Endothelial cell (in vitro differentiated cells): ENCODE data around the gene PLEKHA7. TPM values are rescaled to one million over a fixed set of nuclear protein-coding genes. Genes with fewer than 3 reads are reported as not detected.

Experiments used
- DNase-seq: peaks from one replicate; pipeline ENCODE4 v3.0.0; 2021; ENCODE audit warnings: low spot score
- H3K27ac Mint-ChIP-seq: one replicate; pipeline ENCODE4 v1.8.0; 2021; ENCODE audit warnings: mixed read lengths, inconsistent platforms; ENCODE audit not compliant: unreplicated experiment
- H3K27me3 Mint-ChIP-seq: one replicate; pipeline ENCODE4 v1.8.0; 2021; ENCODE audit warnings: mild to moderate bottlenecking, moderate library complexity, mixed read lengths, inconsistent platforms; ENCODE audit not compliant: unreplicated experiment
- H3K36me3 Mint-ChIP-seq: one replicate; pipeline ENCODE4 v1.8.0; 2021; ENCODE audit warnings: mild to moderate bottlenecking, low read depth, mixed read lengths, inconsistent platforms; ENCODE audit not compliant: unreplicated experiment
- H3K4me1 Mint-ChIP-seq: one replicate; pipeline ENCODE4 v1.8.0; 2021; ENCODE audit warnings: mild to moderate bottlenecking, mixed read lengths, inconsistent platforms; ENCODE audit not compliant: unreplicated experiment
- H3K4me3 Mint-ChIP-seq: one replicate; pipeline ENCODE4 v1.8.0; 2021; ENCODE audit warnings: mild to moderate bottlenecking, mixed read lengths, inconsistent platforms; ENCODE audit not compliant: unreplicated experiment
- H3K9me3 Mint-ChIP-seq: one replicate; pipeline ENCODE4 v1.8.0; 2021; ENCODE audit warnings: mixed read lengths, inconsistent platforms; ENCODE audit not compliant: unreplicated experiment
- total RNA-seq: library from RNA; stranded (reverse); fragmentation: NEBNext Ultra II Directional; extraction: Animal tissue kit (Norgen Biotek cat#: 25700); gene quantifications from one replicate; pipeline ENCODE4 v1.2.1, GENCODE V29; 2021; ENCODE audit not compliant: unreplicated experiment
- TF ChIP-seq, protein P1 (sequence below): fragments of 200-600 bp; sonication (generic); IDR thresholded peaks from one replicate; pipeline ENCODE4 v1.5.0; 2021; ENCODE audit warnings: antibody characterized with exemption; ENCODE audit not compliant: unreplicated experiment

The PLEKHA7 gene
- total RNA-seq, 1 donor from 2014 or later: 8.2 TPM

DNA sequence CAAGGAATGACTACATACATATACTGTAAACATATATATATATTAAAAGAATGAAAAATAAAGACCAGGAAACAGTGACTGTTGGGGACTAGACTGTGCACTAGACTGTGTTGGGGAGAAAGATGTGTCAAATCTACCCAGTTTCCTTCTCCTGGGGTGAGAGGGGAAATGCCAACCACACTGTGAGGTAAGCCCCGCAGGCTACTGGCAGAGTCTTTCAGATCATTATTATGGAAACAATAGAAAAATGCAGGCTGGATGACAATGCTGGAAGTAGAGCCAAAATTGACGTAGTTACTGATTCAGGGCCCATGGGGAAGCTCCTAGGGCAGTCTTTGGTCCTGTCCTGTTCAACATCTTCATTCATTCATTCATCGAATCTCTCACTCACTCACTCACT is 174.4 kb downstream of the PLEKHA7 start:
- TF ChIP-seq, protein P1, sequence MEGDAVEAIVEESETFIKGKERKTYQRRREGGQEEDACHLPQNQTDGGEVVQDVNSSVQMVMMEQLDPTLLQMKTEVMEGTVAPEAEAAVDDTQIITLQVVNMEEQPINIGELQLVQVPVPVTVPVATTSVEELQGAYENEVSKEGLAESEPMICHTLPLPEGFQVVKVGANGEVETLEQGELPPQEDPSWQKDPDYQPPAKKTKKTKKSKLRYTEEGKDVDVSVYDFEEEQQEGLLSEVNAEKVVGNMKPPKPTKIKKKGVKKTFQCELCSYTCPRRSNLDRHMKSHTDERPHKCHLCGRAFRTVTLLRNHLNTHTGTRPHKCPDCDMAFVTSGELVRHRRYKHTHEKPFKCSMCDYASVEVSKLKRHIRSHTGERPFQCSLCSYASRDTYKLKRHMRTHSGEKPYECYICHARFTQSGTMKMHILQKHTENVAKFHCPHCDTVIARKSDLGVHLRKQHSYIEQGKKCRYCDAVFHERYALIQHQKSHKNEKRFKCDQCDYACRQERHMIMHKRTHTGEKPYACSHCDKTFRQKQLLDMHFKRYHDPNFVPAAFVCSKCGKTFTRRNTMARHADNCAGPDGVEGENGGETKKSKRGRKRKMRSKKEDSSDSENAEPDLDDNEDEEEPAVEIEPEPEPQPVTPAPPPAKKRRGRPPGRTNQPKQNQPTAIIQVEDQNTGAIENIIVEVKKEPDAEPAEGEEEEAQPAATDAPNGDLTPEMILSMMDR: no peak
- H3K27me3 Mint-ChIP-seq: no peaks in the 10 kb centered on the region
- DNase-seq: no peak
- H3K27ac Mint-ChIP-seq: no peak overlapping the region
- H3K4me3 Mint-ChIP-seq: no peak overlapping the region
- H3K4me1 Mint-ChIP-seq: no peaks in the 10 kb centered on the region
- no peaks in the 10 kb centered on the region for H3K9me3 Mint-ChIP-seq
- H3K36me3 Mint-ChIP-seq: no peaks in the 10 kb centered on the region

DNA sequence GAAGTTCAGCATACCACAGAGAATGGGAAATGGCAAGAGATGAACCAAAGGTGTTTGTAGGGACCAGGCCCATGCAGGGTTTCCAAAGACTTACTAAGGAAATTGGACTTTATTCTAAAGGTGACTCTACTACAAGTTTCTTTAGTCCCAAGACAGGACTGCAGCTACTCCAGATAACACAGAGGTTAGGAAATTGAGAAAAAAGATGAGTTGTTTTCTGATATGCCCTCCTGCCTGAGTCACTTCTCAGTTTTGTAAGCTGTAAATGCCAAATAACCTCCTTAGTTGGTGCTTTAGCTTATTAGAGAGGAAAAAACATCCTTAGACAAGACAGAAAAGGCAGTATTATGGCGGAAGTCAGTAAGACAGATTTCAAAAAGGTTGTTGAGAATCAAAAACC is 179.8 kb downstream of the PLEKHA7 start:
- no peaks in the 10 kb centered on the region for H3K27me3 Mint-ChIP-seq
- no peak overlapping the region for H3K4me3 Mint-ChIP-seq
- H3K9me3 Mint-ChIP-seq: no peaks in the 10 kb centered on the region
- TF ChIP-seq, protein P1: no peak
- no peaks in the 10 kb centered on the region for H3K4me1 Mint-ChIP-seq
- no peak overlapping the region for H3K27ac Mint-ChIP-seq
- peaks cover 5% of the 10 kb centered on the region for H3K36me3 Mint-ChIP-seq
- no peak for DNase-seq

DNA sequence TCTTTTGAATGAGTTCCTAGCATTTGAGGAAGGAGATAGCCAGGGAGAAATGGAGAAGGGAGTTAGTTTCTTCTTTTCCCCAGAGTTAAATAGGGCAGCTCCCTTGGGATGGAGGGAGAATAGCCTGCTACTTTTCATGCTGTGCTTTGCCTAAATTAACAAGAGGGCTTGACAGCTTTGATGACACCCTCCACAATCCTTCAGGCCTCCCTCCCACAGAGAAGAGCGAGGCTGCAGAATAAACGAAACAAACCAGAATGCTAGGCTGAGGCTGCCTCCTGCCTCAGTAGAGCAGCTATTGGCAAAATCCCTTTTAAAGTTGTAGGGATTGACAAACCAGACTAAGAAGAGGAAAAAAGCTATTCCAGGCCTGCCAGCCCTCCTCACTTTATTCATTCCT is 181.2 kb downstream of the PLEKHA7 start:
- TF ChIP-seq, protein P1: no peak
- no peak for DNase-seq
- no peak overlapping the region for H3K27ac Mint-ChIP-seq
- H3K4me3 Mint-ChIP-seq: no peak overlapping the region
- H3K27me3 Mint-ChIP-seq: peaks cover 2% of the 10 kb centered on the region
- H3K36me3 Mint-ChIP-seq: peaks cover 5% of the 10 kb centered on the region
- no peaks in the 10 kb centered on the region for H3K4me1 Mint-ChIP-seq
- H3K9me3 Mint-ChIP-seq: no peaks in the 10 kb centered on the region

DNA sequence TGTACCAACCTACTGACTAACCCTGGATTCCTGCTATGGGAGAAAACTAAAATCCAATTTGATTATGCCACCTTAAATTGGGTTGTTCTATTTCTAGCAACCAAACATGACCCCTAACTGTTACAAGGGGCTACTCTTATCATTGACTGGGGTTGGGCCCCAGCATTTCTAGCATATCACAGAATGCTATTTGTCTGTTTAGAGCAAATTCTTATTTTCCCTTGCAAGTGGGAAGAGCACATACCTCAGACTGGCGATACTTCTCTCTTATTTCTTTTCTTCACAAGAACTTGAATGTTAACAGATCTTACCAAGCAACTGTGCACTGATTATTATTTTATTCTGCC is 182.0 kb downstream of the PLEKHA7 start:
- peaks cover 2% of the 10 kb centered on the region for H3K27me3 Mint-ChIP-seq
- H3K36me3 Mint-ChIP-seq: peaks cover 5% of the 10 kb centered on the region
- DNase-seq: no peak
- no peaks in the 10 kb centered on the region for H3K9me3 Mint-ChIP-seq
- TF ChIP-seq, protein P1: no peak
- H3K4me1 Mint-ChIP-seq: no peaks in the 10 kb centered on the region
- no peak overlapping the region for H3K4me3 Mint-ChIP-seq
- no peak overlapping the region for H3K27ac Mint-ChIP-seq

DNA sequence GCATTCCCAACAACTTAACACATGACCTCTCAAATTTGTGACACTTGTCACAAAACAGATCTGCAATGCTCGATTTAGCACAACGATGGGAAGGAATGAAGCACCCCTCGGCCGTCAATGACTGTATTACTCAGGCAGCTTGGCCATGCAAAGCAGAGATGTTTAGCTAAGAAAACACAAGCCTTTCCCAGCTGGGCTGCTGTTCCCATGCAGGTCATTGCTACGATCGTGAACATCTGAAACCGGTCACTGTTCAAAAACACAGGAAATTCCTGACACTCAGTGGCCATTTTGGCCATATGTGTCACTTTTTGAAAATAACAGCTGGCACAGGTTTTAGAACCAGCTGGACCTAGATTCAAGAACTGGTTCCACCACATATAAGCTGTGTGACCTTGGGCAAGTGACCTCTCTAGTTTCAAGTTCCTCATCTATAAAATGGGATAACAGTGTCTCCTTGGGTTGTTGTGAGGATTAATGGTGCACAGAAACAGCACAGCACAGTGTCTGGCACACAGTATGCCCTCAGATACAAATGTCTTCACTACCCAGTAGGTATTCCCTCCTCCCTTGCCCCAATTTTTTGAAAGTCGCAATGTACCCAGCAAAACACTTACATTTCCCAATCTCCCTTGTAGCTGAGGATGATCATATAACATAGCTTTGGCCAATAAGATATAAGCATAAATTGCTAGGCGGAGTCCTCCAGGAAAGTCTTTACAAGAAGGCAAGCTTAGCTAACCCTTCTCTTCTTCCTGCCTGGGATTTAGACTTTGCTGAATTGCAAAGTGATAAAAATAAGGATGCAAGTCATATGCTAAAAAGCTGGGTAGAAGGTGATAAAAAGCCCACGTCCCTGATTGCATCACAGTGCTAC is 182.7 kb downstream of the PLEKHA7 start:
- no peaks in the 10 kb centered on the region for H3K9me3 Mint-ChIP-seq
- peaks cover 2% of the 10 kb centered on the region for H3K27me3 Mint-ChIP-seq
- no peaks in the 10 kb centered on the region for H3K4me1 Mint-ChIP-seq
- peaks cover 5% of the 10 kb centered on the region for H3K36me3 Mint-ChIP-seq
- no peak for DNase-seq
- no peak overlapping the region for H3K4me3 Mint-ChIP-seq
- H3K27ac Mint-ChIP-seq: no peak overlapping the region
- TF ChIP-seq, protein P1: no peak
